HEK293 (cell line): Measurements from ENCODE around the gene CLIC5.

Experiments
- KLF10 ChIP-seq: fragments of 450-650 bp; IDR thresholded peaks from 2 replicates; pipeline ENCODE4 v1.5.1; 2018; ENCODE audit warnings: missing biosample characterization, mild to moderate bottlenecking, missing genetic modification characterization
- KLF7 ChIP-seq: fragments of 450-650 bp; formaldehyde crosslinking; IDR thresholded peaks from 2 replicates; pipeline ENCODE4 v1.5.1; 2016; ENCODE audit warnings: missing biosample characterization, missing genetic modification characterization, borderline replicate concordance
- KLF9 ChIP-seq: fragments of 450-650 bp; formaldehyde crosslinking; IDR thresholded peaks from 2 replicates; pipeline ENCODE4 v1.5.1; 2016; ENCODE audit warnings: missing biosample characterization, missing genetic modification characterization, low read depth
- TCF7L2 ChIP-seq: IDR thresholded peaks from 2 replicates; pipeline ENCODE4 v1.6.1; 2011; ENCODE audit warnings: low read depth, mild to moderate bottlenecking, inconsistent platforms, low read length, moderate library complexity, borderline replicate concordance
- ZBTB1 ChIP-seq: fragments of 450-650 bp; formaldehyde crosslinking; IDR thresholded peaks from 2 replicates; pipeline ENCODE4 v1.5.1; 2016; ENCODE audit warnings: missing biosample characterization, missing genetic modification characterization
- ZNF274 ChIP-seq, 2 experiments: fragments of 200-500 bp in 1 of 2; fragments of 450-650 bp in 1 of 2; sonication (Bioruptor generic) in 1 of 2; formaldehyde crosslinking in 1 of 2; IDR thresholded peaks; 2 replicates each; pipeline versions ENCODE4 v1.5.1 to v1.6.1; 2014 to 2016; ENCODE audit warnings: borderline replicate concordance in 1 of 2, inconsistent platforms in 1 of 2, low read length in 1 of 2, missing biosample characterization in 1 of 2, missing genetic modification characterization in 1 of 2
- ZNF311 ChIP-seq: fragments of 450-650 bp; formaldehyde crosslinking; IDR thresholded peaks from 2 replicates; pipeline ENCODE4 v1.5.1; 2017; ENCODE audit warnings: missing biosample characterization, missing genetic modification characterization, borderline replicate concordance
- TF ChIP-seq, protein P1 (sequence below): fragments of 450-650 bp; formaldehyde crosslinking; conservative IDR thresholded peaks from 2 replicates; pipeline ENCODE4 v1.5.1; 2016; ENCODE audit warnings: low read depth, missing biosample characterization, missing genetic modification characterization
- TF ChIP-seq, protein P2 (sequence below): fragments of 450-650 bp; formaldehyde crosslinking; IDR thresholded peaks from 2 replicates; pipeline ENCODE4 v1.5.1; 2016; ENCODE audit warnings: missing biosample characterization, missing genetic modification characterization
- TF ChIP-seq, protein P3 (sequence below): fragments of 450-650 bp; formaldehyde crosslinking; IDR thresholded peaks from 2 replicates; pipeline ENCODE4 v1.5.1; 2016; ENCODE audit warnings: missing biosample characterization, missing genetic modification characterization
- TF ChIP-seq, protein P4 (sequence below): fragments of 450-650 bp; formaldehyde crosslinking; IDR thresholded peaks from 2 replicates; pipeline ENCODE4 v1.5.1; 2016; ENCODE audit warnings: missing biosample characterization, missing genetic modification characterization
- TF ChIP-seq, protein P5 (sequence below): fragments of 450-650 bp; formaldehyde crosslinking; IDR thresholded peaks from 2 replicates; pipeline ENCODE4 v1.5.1; 2016; ENCODE audit warnings: missing biosample characterization, missing genetic modification characterization, borderline replicate concordance
- TF ChIP-seq, protein P6 (sequence below): fragments of 450-650 bp; formaldehyde crosslinking; IDR thresholded peaks from 2 replicates; pipeline ENCODE4 v1.5.1; 2016; ENCODE audit warnings: missing biosample characterization, missing genetic modification characterization
- TF ChIP-seq, protein P7 (sequence below): fragments of 450-650 bp; formaldehyde crosslinking; IDR thresholded peaks from 2 replicates; pipeline ENCODE4 v1.5.1; 2016; ENCODE audit warnings: missing biosample characterization, missing genetic modification characterization

DNA sequence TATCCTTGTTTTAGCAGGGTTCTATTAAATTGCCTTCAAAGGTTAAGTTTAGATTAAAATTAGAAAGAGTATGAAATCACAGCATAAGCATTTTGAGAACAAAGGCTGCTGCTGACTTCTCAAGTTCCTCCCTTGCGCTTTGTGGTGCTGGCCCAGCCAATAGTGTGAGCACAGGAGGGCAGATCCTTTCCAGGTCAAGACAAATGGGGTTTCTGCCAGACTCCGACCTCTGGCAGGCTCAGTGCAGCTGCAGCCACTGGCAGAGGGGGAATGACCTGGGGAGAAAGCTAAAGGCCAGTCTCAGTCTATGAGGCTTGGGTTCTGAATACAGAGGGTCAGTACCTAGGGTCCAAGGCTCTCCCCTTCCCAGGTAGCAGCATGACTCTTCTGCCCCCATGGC, 27.0 kb downstream of the CLIC5 start:
- TF ChIP-seq, protein P1, sequence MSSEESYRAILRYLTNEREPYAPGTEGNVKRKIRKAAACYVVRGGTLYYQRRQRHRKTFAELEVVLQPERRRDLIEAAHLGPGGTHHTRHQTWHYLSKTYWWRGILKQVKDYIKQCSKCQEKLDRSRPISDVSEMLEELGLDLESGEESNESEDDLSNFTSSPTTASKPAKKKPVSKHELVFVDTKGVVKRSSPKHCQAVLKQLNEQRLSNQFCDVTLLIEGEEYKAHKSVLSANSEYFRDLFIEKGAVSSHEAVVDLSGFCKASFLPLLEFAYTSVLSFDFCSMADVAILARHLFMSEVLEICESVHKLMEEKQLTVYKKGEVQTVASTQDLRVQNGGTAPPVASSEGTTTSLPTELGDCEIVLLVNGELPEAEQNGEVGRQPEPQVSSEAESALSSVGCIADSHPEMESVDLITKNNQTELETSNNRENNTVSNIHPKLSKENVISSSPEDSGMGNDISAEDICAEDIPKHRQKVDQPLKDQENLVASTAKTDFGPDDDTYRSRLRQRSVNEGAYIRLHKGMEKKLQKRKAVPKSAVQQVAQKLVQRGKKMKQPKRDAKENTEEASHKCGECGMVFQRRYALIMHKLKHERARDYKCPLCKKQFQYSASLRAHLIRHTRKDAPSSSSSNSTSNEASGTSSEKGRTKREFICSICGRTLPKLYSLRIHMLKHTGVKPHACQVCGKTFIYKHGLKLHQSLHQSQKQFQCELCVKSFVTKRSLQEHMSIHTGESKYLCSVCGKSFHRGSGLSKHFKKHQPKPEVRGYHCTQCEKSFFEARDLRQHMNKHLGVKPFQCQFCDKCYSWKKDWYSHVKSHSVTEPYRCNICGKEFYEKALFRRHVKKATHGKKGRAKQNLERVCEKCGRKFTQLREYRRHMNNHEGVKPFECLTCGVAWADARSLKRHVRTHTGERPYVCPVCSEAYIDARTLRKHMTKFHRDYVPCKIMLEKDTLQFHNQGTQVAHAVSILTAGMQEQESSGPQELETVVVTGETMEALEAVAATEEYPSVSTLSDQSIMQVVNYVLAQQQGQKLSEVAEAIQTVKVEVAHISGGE (tag by site-specific recombination) = no peak
- TF ChIP-seq, protein P2, sequence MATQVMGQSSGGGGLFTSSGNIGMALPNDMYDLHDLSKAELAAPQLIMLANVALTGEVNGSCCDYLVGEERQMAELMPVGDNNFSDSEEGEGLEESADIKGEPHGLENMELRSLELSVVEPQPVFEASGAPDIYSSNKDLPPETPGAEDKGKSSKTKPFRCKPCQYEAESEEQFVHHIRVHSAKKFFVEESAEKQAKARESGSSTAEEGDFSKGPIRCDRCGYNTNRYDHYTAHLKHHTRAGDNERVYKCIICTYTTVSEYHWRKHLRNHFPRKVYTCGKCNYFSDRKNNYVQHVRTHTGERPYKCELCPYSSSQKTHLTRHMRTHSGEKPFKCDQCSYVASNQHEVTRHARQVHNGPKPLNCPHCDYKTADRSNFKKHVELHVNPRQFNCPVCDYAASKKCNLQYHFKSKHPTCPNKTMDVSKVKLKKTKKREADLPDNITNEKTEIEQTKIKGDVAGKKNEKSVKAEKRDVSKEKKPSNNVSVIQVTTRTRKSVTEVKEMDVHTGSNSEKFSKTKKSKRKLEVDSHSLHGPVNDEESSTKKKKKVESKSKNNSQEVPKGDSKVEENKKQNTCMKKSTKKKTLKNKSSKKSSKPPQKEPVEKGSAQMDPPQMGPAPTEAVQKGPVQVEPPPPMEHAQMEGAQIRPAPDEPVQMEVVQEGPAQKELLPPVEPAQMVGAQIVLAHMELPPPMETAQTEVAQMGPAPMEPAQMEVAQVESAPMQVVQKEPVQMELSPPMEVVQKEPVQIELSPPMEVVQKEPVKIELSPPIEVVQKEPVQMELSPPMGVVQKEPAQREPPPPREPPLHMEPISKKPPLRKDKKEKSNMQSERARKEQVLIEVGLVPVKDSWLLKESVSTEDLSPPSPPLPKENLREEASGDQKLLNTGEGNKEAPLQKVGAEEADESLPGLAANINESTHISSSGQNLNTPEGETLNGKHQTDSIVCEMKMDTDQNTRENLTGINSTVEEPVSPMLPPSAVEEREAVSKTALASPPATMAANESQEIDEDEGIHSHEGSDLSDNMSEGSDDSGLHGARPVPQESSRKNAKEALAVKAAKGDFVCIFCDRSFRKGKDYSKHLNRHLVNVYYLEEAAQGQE = no peak
- TF ChIP-seq, protein P3, sequence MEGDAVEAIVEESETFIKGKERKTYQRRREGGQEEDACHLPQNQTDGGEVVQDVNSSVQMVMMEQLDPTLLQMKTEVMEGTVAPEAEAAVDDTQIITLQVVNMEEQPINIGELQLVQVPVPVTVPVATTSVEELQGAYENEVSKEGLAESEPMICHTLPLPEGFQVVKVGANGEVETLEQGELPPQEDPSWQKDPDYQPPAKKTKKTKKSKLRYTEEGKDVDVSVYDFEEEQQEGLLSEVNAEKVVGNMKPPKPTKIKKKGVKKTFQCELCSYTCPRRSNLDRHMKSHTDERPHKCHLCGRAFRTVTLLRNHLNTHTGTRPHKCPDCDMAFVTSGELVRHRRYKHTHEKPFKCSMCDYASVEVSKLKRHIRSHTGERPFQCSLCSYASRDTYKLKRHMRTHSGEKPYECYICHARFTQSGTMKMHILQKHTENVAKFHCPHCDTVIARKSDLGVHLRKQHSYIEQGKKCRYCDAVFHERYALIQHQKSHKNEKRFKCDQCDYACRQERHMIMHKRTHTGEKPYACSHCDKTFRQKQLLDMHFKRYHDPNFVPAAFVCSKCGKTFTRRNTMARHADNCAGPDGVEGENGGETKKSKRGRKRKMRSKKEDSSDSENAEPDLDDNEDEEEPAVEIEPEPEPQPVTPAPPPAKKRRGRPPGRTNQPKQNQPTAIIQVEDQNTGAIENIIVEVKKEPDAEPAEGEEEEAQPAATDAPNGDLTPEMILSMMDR (tag by site-specific recombination) = no peak
- TF ChIP-seq, protein P4, sequence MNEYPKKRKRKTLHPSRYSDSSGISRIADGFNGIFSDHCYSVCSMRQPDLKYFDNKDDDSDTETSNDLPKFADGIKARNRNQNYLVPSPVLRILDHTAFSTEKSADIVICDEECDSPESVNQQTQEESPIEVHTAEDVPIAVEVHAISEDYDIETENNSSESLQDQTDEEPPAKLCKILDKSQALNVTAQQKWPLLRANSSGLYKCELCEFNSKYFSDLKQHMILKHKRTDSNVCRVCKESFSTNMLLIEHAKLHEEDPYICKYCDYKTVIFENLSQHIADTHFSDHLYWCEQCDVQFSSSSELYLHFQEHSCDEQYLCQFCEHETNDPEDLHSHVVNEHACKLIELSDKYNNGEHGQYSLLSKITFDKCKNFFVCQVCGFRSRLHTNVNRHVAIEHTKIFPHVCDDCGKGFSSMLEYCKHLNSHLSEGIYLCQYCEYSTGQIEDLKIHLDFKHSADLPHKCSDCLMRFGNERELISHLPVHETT (tag by site-specific recombination) = no peak
- no peak for TF ChIP-seq KLF9
- no peak for TF ChIP-seq TCF7L2
- TF ChIP-seq ZNF311 = no peak
- TF ChIP-seq, protein P5, sequence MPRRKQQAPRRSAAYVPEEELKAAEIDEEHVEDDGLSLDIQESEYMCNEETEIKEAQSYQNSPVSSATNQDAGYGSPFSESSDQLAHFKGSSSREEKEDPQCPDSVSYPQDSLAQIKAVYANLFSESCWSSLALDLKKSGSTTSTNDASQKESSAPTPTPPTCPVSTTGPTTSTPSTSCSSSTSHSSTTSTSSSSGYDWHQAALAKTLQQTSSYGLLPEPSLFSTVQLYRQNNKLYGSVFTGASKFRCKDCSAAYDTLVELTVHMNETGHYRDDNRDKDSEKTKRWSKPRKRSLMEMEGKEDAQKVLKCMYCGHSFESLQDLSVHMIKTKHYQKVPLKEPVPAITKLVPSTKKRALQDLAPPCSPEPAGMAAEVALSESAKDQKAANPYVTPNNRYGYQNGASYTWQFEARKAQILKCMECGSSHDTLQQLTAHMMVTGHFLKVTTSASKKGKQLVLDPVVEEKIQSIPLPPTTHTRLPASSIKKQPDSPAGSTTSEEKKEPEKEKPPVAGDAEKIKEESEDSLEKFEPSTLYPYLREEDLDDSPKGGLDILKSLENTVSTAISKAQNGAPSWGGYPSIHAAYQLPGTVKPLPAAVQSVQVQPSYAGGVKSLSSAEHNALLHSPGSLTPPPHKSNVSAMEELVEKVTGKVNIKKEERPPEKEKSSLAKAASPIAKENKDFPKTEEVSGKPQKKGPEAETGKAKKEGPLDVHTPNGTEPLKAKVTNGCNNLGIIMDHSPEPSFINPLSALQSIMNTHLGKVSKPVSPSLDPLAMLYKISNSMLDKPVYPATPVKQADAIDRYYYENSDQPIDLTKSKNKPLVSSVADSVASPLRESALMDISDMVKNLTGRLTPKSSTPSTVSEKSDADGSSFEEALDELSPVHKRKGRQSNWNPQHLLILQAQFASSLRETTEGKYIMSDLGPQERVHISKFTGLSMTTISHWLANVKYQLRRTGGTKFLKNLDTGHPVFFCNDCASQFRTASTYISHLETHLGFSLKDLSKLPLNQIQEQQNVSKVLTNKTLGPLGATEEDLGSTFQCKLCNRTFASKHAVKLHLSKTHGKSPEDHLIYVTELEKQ (tag by site-specific recombination) = no peak
- no peak for TF ChIP-seq KLF10 (tag by site-specific recombination)
- TF ChIP-seq, protein P6, sequence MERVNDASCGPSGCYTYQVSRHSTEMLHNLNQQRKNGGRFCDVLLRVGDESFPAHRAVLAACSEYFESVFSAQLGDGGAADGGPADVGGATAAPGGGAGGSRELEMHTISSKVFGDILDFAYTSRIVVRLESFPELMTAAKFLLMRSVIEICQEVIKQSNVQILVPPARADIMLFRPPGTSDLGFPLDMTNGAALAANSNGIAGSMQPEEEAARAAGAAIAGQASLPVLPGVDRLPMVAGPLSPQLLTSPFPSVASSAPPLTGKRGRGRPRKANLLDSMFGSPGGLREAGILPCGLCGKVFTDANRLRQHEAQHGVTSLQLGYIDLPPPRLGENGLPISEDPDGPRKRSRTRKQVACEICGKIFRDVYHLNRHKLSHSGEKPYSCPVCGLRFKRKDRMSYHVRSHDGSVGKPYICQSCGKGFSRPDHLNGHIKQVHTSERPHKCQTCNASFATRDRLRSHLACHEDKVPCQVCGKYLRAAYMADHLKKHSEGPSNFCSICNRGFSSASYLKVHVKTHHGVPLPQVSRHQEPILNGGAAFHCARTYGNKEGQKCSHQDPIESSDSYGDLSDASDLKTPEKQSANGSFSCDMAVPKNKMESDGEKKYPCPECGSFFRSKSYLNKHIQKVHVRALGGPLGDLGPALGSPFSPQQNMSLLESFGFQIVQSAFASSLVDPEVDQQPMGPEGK (tag by site-specific recombination) = no peak
- TF ChIP-seq ZNF274 (IDR thresholded peaks at IDR 0.05; ENCODE audit: low read length) = no peak
- no peak for TF ChIP-seq ZNF274 (tag by site-specific recombination; IDR thresholded peaks at IDR 0.05; ENCODE audit: borderline replicate concordance)
- no peak for TF ChIP-seq KLF7 (tag by site-specific recombination)
- TF ChIP-seq ZBTB1 = no peak
- TF ChIP-seq, protein P7, sequence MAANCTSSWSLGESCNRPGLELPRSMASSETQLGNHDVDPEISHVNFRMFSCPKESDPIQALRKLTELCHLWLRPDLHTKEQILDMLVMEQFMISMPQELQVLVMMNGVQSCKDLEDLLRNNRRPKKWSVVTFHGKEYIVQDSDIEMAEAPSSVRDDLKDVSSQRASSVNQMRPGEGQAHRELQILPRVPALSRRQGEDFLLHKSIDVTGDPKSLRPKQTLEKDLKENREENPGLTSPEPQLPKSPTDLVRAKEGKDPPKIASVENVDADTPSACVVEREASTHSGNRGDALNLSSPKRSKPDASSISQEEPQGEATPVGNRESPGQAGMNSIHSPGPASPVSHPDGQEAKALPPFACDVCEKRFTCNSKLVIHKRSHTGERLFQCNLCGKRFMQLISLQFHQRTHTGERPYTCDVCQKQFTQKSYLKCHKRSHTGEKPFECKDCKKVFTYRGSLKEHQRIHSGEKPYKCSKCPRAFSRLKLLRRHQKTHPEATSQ (tag by site-specific recombination) = no peak
